Astrocyte of the hippocampus (primary cell): ENCODE measurements around the gene TINAGL1.

ENCODE experiments used
- DNase-seq: peaks from one replicate; pipeline ENCODE4 v3.0.0; 2011; ENCODE audit warnings: low read depth, low spot score

The TINAGL1 gene

GRCh38 chr1:31627301-31627929 lies 51.1 kb downstream of the TINAGL1 start:
- DNase-seq = no peak

GRCh38 chr1:31627930-31628559 lies 51.7 kb downstream of the TINAGL1 start:
- peak; percentile 88 for DNase-seq

- DNase-seq = peak; percentile 50
Observed at GRCh38 chr1:31628931-31629556, 52.7 kb downstream of the TINAGL1 start.

GRCh38 chr1:31632649-31633048 lies 56.3 kb downstream of the TINAGL1 start:
- DNase-seq = no peak

GRCh38 chr1:31633117-31633516 lies 56.8 kb downstream of the TINAGL1 start:
- DNase-seq = no peak
